PFSK-1 (cell line): ENCODE results near the gene LTA4H.

ENCODE experiments used
- FOXP2 ChIP-seq: optimal IDR thresholded peaks from 2 replicates; pipeline ENCODE3; 2011; ENCODE audit warnings: borderline replicate concordance, control low read depth, inconsistent platforms; ENCODE audit not compliant: insufficient read depth; ENCODE audit errors: extremely low read length, extremely low read depth
- POLR2AphosphoS5 ChIP-seq: IDR thresholded peaks from 2 replicates; pipeline ENCODE4 v1.6.1; 2012; ENCODE audit warnings: low read depth, mild to moderate bottlenecking, control low read depth, low read length, moderate library complexity
- REST ChIP-seq, 2 experiments: IDR thresholded peaks; 2 replicates each; pipeline versions ENCODE4 v1.6.1 to v1.8.0; 2011 to 2012; ENCODE audit warnings: low read depth in 2 of 2, low read length in 2 of 2, control low read depth in 1 of 2, inconsistent platforms in 1 of 2, mild to moderate bottlenecking in 1 of 2, moderate library complexity in 1 of 2; ENCODE audit not compliant: insufficient read depth in 1 of 2
- SIN3A ChIP-seq: IDR thresholded peaks from 2 replicates; pipeline ENCODE4 v1.6.1; 2012; ENCODE audit warnings: mild to moderate bottlenecking, low read length, moderate library complexity, borderline replicate concordance; ENCODE audit not compliant: insufficient read depth
- TAF1 ChIP-seq: IDR thresholded peaks from 2 replicates; pipeline ENCODE4 v1.6.1; 2012; ENCODE audit warnings: low read length, control low read depth, borderline replicate concordance; ENCODE audit not compliant: insufficient read depth

LTA4H gene

GRCh38 chr12:96068636-96069035 lies 33.2 kb upstream of the LTA4H start:
- no peak for TF ChIP-seq SIN3A
- TF ChIP-seq REST (IDR thresholded peaks at IDR 0.05; ENCODE audit: insufficient read depth in 1 of 2, low read depth in 2 of 2, low read length in 2 of 2): no peak
- no peak for TF ChIP-seq TAF1
- no peak for TF ChIP-seq POLR2AphosphoS5
- no peak for TF ChIP-seq FOXP2

- no peak for TF ChIP-seq SIN3A
- no peak for TF ChIP-seq FOXP2
- TF ChIP-seq POLR2AphosphoS5: no peak
- TF ChIP-seq REST (IDR thresholded peaks at IDR 0.05; ENCODE audit: insufficient read depth in 1 of 2, low read depth in 2 of 2, low read length in 2 of 2): no peak
Measured at GRCh38 chr12:96068111-96068510, 32.7 kb upstream of the LTA4H start.

- no peak for TF ChIP-seq REST (IDR thresholded peaks at IDR 0.05; ENCODE audit: insufficient read depth in 1 of 2, low read depth in 2 of 2, low read length in 2 of 2)
- no peak for TF ChIP-seq FOXP2
- TF ChIP-seq POLR2AphosphoS5: no peak
- TF ChIP-seq TAF1: no peak
- no peak for TF ChIP-seq SIN3A
Measured at GRCh38 chr12:96064966-96065365, 29.6 kb upstream of the LTA4H start.

- TF ChIP-seq REST (IDR thresholded peaks at IDR 0.05; ENCODE audit: insufficient read depth in 1 of 2, low read depth in 2 of 2, low read length in 2 of 2) (no peak), TAF1 (no peak), SIN3A (no peak), FOXP2 (no peak), POLR2AphosphoS5 (no peak)
Measured at GRCh38 chr12:96064271-96064670, 28.9 kb upstream of the LTA4H start.

- TF ChIP-seq FOXP2 (no peak), POLR2AphosphoS5 (no peak), REST (IDR thresholded peaks at IDR 0.05; ENCODE audit: insufficient read depth in 1 of 2, low read depth in 2 of 2, low read length in 2 of 2) (no peak), SIN3A (no peak), TAF1 (no peak)
Measured at GRCh38 chr12:96063046-96063445, 27.7 kb upstream of the LTA4H start.
